Kidney capillary endothelial cell (primary cell): Measurements from ENCODE around the gene RMI2.
A peak's percentile ranks its signal among the peaks of the same experiment; 100 is the strongest.
"Not testable (repeated sequence)": the region's sequence is repeated elsewhere in the genome, so short reads cannot be mapped to it uniquely, and the experiment has no call there.

Source experiments
- DNase-seq: peaks from one replicate; pipeline ENCODE4 v3.0.0-alpha.2; 2018; ENCODE audit warnings: low spot score

The RMI2 gene

GRCh38 chr16:11354733-11355574 is 9.7 kb downstream of the RMI2 start:
- DNase-seq = no peak

GRCh38 chr16:11355862-11356261 is 10.6 kb downstream of the RMI2 start:
- DNase-seq = no peak

GRCh38 chr16:11356573-11357331 is 11.5 kb downstream of the RMI2 start:
- peak; percentile 48 for DNase-seq

GRCh38 chr16:11358531-11358930 is 13.3 kb downstream of the RMI2 start:
- DNase-seq = no peak

GRCh38 chr16:11359370-11359769 is 14.1 kb downstream of the RMI2 start:
- no peak for DNase-seq

DNA sequence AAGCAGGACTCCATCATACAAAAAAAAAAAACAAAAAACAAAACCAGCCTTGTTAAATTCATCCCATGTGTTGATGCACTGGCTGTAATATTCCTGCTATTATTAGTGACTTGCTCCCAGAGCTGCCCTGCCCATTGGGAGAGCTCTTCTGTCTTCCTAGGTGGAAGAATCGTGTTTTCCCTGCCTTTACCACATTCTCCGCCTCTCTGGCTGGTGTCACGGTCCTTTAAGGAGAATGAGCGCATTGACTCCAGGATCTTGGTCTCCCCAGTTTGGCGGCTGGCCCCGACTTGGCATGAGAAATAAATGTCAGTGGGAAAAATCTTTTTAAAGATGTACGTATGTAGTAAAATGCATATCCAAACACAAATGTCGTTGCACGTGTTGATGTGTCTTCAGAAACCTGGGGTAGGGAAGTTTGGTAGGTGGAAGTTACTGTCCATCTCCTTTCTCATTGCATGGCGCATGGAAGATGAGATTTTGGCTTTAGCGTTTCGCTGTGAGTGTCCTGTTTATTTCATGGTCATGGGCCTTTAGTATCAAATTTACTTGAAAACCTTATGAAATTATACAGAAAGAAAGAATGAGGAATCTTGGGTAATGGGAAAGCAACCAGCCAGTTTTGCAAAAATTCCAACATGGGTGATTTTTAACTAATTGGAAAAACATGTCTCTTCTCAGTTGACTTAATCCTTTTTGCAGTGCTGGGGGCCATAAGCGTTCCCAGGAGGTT is 15.5 kb downstream of the RMI2 start:
- DNase-seq = no peak

GRCh38 chr16:11361701-11362451 is 16.6 kb downstream of the RMI2 start:
- no peak for DNase-seq

- no peak for DNase-seq
These were observed 18.6 kb downstream of the RMI2 start for GRCh38 chr16:11363927-11364258.

GRCh38 chr16:11367483-11367906 is 22.2 kb downstream of the RMI2 start:
- DNase-seq = no peak

DNA sequence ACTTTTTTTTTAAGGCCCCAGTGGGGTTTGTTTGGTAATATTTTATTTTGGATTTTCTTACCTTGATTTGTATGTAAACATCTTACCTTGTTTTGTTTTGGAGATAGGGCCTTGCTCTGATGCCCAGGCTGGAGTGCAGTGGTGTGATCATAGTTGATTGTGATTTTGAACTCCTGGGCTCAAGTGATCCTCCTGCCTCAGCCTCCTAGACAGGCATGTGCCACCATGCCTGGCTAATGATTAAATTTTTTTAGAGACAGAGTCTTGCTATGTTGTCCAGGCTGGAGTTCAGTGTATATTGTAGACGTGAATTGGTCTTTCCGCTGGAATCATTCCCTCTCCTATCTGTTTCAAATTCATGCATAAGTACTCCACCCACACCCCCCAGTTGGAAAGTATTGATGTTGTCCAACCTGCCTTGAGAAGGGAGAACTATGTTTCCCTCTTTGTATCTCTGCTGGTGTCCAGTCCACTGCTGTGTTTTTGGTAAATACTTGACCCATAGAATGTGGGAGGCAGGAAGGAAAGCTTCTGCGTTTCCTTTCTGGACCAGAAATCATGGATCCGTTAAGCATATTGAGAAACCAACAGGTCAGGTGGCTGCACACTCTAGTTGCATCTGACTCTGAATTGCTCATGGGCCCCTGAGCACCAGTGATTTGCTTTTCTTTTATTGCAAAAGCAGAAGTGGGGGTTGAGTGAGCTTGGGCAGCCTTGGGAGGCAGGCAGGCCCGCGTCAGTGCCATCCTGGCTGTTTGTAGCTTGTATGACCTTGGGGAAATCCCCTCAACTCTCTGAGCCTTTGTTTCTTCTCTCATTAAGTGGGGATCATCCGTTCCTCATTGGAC is 25.0 kb downstream of the RMI2 start:
- DNase-seq = no peak

DNA sequence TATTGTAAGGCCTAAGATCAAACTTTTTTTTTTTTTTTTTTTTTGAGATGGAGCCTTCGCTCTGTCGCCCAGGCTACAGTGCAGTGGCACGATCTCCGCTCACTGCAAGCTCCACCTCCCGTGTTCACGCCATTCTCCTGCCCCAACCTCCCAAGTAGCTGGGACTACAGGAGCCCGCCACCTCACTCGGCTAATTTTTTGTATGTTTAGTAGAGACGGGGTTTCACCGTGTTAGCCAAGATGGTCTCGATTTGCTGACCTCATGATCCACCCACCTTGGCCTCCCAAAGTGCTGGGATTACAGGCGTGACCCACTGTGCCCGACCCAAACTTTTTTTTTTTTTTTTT is 25.6 kb downstream of the RMI2 start:
- not testable (repeated sequence) for DNase-seq

DNA sequence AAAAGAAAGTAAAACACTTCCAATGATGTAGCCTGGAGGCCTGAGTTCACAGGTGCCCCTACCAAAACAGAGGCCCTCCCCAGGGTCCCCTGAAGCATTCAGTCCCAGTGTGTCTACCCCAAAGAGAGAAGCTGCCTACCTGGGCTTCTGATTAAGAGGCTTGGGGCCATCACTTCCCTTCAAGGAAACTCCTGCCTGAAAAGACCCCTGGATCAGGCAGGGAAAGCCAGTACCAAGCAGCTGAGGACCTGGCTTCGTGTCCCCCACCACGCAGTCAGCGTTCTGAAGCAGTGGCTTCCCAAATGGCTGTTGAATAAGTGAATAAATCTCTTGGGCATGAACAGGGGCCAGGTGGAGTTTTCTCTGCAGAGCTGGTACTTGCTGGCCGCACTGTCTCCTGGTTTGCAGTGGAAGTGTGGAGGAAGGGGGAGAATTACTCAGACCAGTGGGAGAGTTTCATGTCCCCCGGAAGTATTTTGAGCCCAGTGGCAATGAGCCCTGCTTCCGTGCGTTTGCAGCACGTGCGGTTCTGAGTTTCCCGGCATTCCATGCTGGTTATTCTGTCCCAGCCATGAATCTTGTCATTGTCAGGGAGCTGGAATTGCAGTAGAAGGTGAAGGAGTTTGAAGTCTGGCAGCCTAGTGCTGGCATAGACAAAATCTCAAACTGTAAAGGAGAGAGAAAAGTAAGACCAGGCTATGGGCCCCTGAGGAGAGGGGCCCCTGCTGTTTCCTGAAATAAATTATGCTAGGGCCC is 27.0 kb downstream of the RMI2 start:
- DNase-seq = no peak

DNA sequence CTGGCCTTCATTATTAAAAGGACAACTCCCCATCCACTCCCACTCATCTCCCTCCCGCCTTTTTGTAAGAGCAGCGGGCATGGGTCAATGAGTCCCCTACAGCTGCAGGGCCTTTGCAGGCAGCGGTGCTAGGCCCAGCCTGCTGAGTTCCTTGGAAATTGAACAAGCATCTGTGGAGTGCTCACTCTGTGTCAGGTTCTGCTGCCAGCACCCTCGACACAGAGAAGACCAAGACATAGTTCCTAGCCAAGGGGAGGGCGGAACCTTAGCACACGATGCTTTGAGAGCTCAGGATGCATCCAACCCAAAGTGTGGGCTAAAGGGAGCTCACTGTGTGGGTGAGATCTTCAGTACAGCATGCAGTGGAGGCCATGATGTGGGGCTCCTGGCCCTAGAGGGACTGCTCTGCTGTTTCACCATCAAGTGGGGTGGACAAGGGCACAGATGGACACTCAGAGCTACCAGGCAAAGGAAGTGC is 27.6 kb downstream of the RMI2 start:
- DNase-seq = no peak

DNA sequence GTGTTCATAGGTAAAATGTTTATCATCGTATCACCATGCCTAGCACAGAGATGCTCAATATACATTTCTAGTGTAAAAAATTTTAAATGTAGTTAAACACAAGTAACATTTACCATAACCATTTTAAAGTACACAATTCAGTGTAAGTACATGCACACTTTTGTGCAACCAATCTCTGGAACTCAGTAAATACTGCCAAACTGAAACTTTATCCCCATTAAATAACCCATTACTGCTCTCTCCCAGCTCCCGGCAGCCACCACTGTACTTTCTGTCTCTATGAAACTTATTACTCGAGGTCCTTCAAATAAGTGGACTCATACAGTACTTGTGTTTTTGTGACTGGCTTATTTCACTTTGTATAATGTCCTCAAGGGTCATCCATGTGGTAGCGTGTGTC is 29.0 kb downstream of the RMI2 start:
- no peak for DNase-seq

GRCh38 chr16:11377154-11377553 is 31.9 kb downstream of the RMI2 start:
- DNase-seq = no peak

DNA sequence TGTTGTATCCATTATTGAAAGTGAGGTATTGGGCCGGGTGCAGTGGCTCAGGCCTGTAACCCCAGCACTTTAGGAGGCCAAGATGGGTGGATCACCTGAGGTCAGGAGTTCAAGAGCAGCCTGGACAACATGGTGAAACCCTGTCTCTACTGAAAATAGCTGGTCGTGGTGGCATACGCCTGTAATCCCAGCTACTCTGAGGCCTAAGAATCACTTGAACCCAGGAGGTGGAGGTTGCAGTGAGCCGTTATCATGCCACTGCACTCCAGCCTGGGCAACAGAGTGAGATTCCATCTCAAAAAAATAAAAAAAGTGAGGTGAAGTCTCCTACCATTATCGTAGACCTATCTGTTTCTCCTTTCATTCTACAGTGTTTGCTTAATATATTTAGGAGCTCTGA is 33.7 kb downstream of the RMI2 start:
- DNase-seq = not testable (repeated sequence)

GRCh38 chr16:11379420-11379819 is 34.2 kb downstream of the RMI2 start:
- DNase-seq = peak; percentile 34

- no peak for DNase-seq
These were observed 35.6 kb downstream of the RMI2 start for GRCh38 chr16:11380836-11381235.

DNA sequence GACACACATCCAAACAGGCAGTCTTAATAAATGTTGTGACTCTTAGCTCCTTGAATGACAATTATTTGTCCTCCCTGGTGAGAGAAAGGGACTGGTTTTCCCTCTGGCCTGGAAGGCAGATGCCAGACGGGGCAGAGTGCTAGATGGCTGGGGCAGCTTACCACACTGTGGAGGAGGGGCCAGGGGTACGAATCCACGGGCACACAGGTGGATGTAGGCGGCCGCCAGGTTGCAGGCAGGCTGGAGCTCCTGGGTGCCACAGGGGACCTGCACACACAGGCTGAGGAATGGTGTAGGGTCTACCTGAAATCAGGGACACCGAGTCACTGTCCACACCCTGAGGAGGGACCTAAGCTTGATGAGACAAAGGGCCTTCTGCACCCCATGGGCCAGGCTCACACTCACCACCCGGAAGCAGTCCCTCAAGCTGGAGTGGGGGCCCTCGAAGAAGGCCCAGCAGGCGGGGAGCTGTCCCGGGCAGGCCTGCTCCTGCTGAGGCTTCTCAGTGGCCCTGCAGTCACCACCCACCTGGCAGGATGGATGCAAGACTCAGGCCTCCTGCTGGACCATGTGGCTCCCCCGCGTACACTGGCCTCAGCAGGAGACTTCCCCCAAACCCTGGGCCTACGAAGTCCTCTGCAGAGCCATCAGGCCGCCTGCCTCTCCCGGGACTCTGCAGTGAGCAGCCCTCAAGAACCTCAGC is 38.4 kb downstream of the RMI2 start:
- DNase-seq = no peak
